Stimulated activated CD4-positive, alpha-beta T cell treated with anti-CD3 and anti-CD28 coated beads, Interleukin-2, amount 100 ng/mL, for 48 hours (primary cell): Measurements from ENCODE around the gene HEMK1.

Source experiments
- DNase-seq, 2 donors: peaks; one replicate each; pipeline ENCODE4 v3.0.0-alpha.2; 2020

The HEMK1 gene, protein sequence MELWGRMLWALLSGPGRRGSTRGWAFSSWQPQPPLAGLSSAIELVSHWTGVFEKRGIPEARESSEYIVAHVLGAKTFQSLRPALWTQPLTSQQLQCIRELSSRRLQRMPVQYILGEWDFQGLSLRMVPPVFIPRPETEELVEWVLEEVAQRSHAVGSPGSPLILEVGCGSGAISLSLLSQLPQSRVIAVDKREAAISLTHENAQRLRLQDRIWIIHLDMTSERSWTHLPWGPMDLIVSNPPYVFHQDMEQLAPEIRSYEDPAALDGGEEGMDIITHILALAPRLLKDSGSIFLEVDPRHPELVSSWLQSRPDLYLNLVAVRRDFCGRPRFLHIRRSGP

DNA sequence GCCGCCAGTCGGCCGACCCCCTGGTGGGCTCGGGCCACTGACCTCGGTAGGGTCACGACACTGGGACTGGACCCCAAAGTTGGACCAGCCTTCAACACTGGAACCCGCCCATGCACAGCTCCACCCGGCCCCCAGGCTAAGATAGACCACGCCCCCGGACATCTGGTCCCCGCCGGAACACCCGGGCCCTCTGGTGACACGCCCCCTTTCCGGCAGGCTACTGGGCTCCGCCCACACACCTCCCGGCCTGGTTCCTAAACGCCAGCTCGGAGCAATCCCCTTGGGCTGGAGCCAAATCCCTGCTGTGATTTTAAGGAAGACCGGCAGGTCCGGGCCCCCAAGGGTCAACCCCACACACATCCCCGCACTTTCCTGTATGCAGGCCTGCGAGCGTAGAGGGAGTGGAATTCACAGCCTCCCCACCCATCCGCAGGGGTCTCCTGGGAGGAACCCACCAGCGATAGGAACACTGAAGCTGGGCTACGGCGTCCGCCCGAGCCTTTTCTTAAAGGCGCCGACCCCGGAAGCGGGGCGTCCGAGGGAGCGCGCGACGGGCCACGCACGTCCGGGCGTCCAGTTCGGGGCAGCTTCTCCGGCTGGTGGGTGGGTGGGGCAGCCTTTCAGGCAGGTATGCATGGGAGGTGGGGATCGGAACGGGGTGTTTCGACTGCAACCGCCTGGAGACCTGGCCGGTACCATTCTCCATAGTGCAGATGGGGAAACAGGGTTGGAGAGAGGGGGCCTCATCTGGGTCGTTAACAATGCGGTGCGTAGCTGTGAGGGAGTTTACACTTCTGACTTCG, at the start of gene HEMK1:
HEMK1 (plus strand) TSS at position 576 of the 803 bp plus-strand sequence. CDS start 1,583 bp downstream, outside the sequence.
- DNase-seq = peak; percentile 94 to 96

DNA sequence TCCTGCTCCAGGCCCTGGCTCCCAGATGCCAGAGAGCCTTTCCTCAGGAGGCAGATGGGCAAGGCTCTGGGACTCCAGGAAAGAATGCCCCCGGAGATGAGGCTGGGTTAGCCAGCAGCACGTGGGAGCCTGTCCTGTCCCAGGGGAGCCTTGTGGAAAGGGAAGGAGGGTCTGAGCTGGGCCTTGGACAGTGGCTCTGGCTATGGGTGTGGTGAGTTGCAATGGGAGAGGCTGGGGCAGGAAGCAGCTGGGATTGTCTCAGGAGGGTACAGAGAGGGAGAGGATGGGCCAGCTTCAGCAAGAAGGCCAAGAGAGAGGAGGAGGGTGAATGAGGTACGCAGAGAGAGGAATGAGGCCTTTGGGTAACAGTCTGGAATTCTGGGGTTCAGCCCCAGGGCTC, 48.5 kb upstream of the HEMK1 start:
- DNase-seq = no peak

DNA sequence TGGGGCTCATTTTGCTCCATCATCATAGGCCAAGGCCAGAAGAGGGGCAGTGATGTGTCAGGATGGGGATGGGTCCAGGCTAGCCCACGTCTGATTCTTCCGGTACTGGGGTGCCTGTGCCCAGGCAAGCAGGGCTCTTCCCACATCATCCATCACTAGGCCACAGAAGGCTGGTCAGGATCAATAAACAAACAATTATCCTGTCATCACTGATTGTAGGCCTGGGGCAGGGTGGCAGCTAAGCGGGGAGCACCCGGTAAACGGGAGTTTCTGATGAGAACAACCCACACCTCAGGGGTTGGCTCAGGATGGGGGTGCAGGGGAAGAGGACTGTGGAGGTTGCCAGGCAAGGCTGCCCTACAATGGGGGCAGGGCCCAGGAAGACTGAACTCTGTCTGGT, 47.8 kb upstream of the HEMK1 start:
- no peak for DNase-seq

DNA sequence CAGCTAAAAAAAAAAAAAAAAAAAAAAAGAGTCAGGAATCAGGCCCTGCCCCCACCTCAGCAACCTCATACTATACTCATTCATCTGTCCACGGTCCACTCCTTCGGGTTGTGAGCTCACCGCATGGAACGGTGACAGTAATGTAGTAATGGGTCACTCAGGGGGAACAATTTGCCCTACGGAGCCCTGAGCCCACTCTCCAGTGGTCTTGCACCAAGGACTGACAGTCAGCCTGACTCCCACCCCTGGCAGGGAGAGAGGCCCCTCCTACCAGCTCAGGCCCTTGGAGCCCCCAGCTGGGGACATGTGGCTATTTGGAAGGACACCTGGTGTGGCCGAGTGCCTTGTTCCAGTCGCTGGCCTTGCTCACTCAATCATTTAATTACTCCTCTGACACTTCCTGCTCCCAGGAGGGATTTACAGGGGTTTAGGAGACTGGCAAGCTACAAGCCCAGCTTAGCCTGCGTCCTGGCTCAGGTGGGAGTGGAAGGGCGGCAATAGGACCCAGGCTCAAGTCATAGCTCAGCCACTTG, 46.0 kb upstream of the HEMK1 start:
- no peak for DNase-seq

DNA sequence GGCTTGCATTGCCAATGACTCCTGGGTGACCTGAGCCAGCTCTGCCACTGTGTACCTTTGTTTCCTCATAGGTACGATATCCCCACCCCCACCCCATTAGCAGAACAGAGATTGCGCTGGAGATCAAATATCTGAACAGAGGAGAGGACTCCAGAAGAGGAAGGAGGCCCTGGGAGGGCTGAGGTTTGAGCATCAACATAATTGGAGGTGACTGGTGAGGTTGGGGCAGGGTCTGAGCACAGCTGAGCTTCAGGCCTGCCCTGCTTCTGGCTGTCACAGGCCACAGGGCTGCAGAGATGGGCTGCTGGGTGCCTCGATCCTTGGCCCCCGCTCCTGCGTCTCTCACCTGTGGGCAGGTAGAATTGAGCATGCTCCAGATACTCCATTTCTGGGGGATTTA, 44.6 kb upstream of the HEMK1 start:
- DNase-seq = no peak

DNA sequence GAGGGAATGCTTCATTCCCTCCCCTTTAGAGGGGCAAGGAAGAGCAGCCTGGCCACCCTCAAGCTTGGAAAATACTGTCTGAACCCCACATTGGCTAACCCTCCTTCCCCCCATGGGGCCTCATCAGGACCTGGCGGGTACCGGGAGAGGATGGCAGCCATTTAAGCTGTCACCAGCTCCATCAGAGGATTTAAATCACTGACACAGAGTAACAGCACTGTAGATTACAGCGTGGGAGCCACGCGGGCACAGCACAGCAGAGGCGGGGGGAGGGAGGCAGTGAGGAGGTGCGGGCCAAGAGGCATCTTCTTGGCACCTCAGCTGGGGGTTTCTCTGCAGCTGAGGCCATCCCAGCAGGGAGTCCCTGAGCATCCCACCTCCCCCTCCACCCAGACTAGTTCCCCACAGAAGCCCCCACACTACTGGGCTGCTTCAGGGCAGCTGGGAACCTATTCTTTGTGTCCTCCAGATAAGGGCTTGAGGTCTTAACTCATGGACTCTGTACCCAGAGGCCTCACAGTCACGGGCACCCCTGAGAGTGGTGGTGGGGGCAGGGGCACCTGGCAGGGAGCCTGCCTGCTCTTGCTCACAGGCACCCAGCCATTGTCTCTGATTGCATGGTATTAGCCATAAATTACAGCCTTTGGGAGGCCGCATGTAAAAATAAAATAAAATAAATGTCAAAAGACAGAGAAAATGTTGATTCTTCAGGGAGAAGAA, 44.0 kb upstream of the HEMK1 start:
- DNase-seq = no peak

DNA sequence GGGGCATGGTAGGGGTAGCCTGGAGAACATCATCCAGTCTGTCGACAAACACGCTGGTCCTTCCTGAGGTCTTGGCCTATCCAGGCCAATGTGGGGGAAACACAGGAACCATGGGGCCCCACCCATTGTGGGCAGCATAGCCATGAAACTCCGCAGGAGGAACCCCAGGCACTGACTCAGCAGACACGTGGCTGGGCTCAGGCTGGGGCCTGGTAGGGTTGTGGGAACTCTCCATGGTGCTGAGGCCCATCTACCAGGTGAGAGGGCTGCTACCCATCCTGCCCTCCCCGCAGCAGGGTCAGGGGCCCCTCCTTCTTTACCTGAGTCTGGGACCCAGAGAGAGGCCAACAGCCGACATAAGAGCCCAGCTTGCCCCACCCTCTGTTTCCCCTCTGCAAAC, 43.3 kb upstream of the HEMK1 start:
- DNase-seq = peak; percentile 59 to 65

DNA sequence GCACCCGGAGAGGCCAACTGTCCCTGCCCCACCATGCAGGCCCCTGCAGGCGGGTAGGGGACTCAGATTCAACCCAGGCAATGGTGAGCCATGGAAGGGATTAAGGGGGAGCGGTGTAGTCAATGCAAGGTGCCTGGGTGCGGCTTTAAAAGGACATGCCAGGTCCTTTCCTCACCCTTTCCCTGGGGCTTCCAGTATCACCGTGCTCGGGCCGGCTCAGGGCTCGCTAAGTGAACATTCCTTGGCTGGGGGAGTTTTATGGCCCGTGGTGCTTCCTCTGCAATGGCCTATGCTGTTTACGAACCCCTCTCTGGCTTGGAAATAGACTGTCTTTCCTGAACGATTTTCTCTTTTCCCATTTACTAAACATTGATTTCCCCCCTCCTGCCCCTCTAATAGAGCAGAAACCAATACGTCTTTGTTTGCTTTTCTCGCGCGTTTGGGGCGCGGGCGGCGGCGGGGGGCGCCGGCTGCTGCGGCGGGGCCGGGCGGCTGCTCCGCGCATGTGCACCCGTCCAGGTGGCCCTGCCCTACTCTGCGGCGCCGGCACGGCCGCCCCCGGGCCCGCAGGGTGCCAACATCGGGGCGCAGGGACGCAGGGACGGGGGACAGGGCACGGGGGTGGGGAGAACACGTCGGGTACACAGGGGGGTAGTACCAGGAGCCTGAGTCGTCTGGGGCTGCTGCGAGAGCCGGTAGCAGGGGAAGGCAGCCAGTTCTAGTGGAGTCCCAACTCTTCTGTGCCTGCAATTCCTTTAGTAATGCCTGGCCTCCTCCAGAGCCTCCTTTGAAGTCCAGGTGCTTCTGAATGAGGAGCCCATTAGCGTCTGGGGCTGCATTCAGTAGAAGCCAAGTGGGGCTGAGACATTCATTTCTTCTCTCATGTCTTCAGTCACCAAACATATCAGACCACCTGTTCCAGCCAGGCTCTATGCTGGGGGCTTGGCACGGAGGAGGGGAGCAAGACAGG, 39.0 kb upstream of the HEMK1 start:
- no peak for DNase-seq

DNA sequence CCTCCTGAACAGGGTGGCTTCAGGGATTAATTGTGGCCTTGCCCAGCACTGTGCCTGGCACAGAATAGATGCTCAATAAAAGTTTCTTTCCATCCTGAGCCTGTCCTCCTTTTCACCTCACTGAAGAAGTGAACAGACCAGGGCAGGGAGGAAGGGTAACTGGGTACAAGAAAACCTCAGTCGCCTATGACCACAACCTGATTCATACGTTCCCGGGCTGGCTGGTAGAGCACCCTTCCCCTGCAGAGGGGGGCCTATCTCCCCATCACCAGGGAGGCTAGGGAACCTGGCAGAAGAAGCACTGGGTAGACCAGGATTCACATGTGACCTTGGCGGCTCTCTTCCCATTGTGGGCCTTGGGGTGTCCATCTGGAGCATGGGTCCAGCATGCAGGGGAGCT, 38.1 kb upstream of the HEMK1 start:
- no peak for DNase-seq

DNA sequence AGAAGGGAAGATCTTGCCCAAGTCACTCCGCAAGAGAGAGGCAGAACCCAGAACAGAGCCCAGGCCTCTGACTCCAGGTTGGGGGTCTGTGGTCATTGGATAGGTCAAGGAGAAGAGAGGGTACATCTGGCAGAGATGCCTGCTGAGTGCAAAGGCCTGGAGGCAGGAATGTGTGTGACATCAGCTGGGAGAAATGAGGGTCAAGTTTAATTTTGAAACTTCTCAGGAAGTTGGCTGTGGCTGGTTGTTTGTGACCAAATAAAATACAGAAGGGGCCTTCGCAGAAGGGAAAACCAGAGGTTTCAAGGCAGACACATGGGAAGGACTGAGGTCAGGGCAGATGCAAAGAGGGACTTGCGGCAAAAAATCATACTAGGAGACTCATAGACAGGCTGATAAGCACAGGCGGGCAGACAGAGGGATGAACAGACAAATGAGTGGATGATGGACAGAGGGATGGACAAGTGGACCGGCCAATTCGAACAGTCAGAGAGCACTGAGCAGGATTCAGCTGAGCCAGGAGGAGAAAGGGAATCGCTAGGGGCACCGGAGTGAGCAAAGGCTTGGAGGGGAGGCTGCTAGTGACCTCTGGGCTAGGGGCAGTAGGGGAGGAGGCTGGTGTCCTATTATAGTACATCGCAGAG, 37.1 kb upstream of the HEMK1 start:
- DNase-seq = no peak

DNA sequence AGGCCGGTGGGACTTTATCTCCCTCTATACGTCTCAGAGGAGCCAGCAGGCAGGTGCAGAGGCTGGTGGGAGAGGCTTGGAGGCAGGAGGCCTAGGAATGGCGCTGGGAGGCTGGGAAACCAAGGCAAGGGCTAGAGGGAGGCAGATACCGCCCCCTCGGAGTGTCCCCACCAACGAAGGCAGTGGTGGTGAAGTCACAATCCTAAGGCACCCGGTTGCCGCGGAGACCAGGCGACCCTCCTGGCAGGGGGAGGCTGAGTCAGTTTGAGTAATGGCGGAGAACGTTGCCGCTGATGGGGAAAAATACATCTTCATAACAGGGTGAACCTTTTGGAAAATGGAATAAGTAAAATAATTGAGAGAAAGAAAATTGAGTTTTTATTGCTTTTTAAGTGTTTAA, 36.0 kb upstream of the HEMK1 start:
- DNase-seq = no peak

DNA sequence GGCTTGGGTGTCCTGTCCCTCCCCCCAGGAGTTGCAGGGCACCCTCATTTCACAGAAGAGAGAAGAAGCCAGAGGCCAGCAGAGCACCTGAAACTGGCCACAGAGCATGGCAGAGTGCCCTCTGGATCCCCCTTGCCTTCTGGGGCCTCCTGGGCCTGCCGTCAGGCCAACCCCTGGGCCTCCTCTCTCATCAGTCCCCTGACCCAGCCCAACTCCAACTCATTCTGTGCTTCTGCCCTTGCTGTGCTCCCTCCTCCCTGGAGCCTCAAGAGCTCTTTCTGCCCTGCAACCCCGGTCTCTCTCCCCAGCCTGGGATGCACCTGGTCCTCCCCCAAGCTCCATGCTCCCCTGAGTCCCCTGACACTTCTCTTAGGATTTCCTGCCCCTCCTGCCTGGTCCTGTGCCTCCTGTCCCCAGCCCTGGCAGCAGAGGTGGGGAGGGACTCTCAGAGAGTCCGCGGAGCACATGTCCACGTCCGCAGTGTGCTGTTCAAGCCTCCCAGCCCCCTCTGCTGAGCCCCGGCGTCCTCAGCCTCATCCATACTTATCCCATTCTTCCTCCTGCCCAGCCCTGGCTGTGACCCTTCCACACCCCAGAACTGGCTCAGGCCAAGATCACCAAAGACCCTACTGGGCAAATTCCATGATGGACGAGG, 35.4 kb upstream of the HEMK1 start:
- DNase-seq = no peak

DNA sequence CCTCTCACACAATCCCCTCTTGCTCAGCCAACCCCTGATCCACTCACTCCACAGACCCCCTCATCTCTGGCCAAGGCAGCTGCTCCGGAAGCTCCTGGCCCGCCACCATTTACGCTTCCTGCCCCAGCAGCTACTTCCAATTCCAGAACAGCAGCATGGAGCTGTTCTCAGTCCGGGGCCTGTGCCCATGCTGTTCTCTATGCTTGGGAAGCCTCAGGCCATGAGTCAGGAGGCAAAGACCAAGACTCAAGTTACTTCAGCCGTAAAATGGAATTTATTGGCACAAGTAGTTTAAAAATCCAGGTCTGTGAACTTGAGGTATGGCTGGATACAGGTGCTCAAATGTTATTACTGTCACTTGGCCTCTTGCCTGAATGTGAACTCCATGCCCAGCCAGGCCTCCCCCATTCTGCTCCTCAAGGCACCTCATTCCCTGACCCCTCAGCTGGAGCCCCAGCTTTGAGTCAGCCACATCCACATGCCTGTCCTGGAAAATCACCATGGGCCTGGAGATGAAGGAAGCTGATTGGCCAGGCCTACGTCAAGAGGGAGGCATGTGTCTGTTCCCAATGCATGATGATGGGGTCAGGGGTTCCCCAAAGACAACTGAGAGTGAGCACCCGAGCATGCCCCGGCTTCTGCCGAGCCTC, 34.5 kb upstream of the HEMK1 start:
- DNase-seq = no peak

DNA sequence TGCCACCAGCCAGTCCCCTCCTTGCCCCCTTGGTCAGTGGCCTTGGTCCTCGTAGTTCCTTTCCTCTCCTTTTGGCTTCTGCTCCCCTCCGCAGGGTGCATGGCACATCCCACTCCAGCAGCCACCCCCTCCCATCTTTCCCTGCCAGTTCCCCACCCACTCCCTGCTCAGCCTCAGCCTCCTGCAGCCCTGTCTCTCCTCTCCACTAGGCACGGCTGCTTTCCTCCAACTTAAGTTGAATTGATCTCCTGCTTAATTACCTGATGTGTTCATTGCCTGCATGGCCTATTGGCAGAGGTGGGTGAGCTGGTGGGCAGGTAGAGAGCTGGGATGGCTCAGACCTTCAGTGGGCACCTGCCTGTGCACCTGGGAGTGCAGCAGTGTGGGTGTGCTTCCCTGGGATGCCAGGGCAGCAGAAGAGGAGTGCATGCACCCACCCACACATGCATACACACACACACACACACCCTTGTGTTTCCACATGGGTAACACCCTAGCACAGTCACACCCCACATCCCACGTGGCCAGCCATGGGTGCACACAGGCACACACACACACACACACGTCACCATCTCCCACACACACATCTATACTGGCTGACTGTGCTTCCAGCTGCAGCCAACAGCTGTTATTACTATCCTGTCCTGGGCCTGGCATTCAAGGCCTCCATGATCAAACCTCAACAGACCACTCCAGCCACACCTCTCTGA, 32.7 kb upstream of the HEMK1 start:
- no peak for DNase-seq

DNA sequence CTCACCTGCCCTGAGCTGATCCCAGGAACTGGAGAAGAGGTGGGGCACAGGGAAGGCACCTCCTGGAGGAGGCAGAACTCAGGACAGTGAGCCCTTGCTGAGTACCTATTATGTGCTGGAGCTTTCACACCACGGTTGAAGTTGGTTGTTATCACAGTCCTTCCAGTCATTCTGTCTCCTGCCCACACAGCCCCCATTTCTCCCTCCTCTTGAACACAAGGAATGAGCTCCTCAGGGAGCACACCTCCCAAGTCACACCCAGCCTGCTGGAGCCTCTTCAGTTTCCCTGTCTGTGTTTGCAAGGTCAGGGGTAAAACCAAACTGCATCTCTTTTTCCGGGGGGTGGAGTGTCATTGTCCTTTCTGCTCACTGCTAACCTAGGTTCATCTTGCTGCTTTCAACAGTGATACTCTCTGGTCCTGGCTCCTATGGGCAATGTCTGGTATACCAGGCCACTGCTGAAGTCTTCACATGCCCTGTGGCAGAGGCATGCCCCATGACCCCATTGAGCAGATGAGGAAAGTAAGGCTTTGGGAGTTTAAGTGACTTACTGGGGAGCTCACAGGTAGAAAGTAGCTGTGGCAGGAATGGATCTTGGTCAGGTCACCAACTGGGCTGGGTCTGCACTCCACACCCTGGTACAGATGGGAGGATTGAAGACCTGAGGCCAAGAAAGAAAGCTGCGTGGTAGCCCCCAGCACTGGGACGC, 31.7 kb upstream of the HEMK1 start:
- no peak for DNase-seq

DNA sequence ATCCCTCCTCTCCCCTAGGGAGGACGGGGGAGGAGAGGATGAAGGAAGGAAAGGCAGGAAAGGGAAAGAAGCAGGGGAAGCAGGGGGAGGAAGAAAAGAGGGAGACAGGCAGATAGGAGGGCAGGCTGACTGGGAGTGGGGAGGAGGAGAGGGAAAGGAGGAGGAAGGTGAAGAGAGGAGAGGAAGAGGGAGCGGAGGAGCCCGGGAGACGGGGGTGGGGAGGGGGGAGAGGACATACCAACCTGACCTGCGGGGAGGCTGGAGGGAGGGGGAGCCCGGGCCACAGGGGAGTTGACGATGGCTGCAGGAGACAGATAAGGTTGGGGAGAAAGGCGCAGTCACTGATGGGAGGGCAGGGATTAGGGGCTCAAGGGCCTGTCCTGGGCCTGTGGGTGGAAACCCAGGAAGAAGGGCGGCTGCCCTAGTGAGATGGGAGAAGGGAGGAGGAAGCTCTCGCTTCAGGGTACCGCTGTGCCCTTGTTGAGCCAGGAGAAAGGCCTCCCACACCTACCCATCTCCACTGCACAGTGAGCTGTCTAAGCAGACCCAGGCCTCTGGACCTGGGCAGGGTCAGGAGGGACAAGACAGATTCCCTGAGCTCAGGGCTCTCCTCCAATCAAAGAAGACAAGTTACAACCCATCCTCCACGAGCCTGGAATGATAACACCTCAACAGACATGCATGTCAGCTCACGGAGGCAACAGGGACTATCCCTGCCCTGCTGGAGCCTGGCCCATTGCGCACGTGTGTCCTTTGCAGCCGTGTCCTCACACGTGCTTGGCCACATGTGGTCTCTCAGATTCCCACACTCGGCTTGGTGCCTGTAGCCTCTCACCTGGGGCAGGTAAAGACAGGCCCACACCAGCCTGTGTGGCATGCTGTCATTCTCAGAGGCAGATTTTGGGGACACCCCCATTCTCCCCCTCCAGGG, 29.7 kb upstream of the HEMK1 start:
- no peak for DNase-seq

DNA sequence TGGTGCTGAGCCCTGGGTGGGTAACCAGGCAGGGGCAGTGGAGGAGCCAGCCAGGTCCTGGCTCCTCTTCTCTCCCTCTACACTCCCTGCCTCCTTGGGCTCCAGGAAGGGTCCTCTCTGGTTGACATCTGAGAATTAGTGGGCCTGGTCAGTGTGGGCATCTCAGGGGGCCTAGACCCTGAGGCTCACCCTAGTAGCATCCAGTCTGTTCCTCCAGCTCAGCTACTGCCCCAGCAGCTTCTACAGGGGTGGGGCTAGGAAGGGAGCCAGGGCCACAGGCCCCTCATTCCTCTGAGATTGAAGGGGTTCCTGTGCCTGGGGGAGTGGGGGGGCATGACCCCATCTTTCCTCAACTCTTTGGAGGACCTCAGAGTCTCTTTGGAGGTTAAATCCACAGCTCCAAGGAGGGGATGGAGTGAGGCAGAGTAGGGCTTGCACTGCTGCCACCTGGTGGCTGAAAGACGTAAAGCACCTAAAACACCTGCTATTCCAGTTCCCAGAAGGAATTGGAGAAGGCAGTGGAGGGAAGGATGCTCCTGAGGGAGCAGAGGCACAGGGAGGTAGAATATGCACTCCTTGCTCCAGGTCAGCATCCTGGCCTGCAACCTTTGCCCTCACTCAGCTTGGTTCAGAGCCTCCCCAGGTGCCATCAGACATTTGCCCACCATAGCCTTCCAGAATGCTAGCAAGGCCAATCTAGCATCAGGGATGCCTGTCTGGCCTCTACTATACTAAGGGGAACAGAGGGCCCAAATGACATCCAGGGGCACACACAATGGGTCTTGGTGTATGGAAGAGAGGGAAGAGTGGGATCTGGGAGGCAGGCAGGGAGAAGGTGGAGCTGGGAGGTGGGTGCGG, 26.9 kb upstream of the HEMK1 start:
- DNase-seq = peak; percentile 65
